Measurements from ENCODE around the gene CSAG2.
"Not testable (repeated sequence)": the region's sequence is repeated elsewhere in the genome, so short reads cannot be mapped to it uniquely, and the experiment has no call there.

Gene CSAG2, protein sequence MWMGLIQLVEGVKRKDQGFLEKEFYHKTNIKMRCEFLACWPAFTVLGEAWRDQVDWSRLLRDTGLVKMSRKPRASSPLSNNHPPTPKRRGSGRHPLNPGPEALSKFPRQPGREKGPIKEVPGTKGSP

DNA sequence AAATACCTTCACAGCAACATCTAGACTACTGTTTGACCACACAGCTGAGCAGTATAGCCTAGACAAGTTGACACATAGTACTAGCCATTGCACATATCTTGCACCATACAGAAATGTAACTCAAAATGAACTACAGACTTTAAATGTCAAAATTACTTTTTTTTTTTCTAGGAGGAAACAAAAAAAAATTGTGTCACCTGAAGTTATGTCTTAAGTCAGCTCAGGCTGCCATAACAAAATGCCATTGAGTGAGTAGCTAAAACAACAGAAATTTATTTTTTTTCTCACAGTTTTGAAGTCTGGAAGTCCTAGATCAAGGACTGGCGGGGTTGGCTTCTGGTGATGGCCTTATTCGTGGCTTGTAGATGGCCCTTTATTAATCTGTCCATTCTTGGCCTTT, at the start of gene CSAG2:
Gene CSAG2 (minus strand): TSS at position 101 of the 400 bp plus-strand sequence. CDS start 161 bp downstream, outside the sequence.
- not testable (repeated sequence) for DNase-seq

DNA sequence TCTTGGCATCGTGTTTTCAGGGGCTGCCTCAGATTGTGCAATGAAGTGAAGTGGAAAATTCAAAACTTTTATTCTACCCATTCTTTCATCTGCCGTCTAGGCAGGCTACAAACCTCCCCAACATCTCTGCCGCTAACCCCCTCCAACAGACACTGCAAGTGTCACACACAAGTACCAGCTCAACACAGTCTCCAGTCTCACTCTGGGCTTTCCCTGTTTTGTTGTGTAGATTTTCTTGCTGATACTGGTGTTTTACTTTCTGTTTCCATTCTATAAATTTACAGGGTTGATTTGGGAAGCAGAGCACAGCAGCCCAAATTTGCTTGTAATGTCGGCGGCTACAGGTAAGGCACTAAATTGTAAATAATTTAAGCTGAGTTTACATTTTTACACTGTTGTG, 45.8 kb upstream of the CSAG2 start:
- DNase-seq = not testable (repeated sequence)

DNA sequence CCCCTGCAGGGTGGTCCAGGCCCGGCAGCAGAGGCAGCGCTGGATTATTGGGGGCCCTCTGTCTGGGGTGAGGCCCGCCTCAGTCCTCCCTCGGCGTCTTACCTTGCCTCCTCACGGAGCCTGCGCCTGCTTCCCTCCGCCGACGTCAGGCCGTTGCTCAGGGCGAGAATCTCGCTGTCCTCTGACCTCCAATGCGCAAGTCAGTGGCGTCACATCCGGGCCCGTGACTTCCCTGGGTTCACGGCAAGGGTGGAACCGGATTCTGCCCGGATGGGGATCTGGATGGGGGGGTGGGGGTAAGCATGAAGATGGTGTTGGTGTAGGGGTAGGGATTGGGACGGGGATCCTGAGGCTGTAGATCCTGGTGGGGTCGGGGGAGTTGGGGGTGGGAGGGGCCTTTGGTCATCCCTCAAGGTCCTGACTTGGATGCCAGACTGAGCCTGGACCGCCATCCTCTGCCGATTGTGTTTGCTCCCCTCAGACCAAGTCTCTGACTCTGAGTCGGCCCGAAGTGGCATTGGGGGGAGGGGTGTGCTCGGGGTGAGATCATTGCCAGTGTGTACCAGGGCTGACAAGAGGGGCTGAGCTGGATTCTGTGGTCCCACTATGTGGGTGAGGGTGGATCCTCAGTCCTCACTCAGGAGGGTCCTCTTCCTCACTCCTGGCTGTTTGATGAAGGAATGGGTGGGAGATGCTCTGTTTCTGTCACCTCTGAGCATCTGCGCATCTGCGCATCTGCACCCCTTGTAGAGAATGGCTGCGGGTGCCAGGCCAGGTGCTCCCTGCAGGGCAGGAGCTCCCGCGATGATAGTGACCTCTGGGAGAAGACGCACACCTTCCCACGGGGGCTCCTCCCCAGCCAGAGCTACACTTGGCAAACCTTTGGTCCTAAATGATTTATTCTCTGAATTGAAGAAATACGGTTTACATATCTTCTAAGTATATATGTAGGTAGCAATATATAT, 44.9 kb upstream of the CSAG2 start, which contains the start of gene MAGEA2:
Gene MAGEA2 (minus strand): TSS at position 157 of the 965 bp plus-strand sequence. CDS start 2,479 bp downstream, outside the sequence.
- not testable (repeated sequence) for DNase-seq

DNA sequence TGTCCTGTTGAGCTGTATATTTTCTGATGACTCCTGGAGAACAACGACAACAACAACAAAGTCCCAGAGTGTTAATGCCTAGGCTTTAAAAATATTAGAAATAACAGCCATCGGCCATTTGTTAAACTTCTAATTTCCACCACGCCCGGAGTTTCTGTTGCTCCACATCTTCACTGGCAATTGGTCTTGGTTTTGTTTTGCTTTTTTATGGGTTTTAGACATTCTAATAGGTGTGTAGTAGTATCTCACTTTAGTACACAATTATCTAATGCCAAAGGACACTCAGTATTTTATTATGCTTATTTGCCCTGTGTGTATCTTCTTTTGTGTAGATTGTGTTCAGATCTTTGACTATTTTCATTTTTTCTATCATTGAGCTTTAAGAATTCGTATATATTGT, 29.5 kb upstream of the CSAG2 start:
- no peak for DNase-seq

DNA sequence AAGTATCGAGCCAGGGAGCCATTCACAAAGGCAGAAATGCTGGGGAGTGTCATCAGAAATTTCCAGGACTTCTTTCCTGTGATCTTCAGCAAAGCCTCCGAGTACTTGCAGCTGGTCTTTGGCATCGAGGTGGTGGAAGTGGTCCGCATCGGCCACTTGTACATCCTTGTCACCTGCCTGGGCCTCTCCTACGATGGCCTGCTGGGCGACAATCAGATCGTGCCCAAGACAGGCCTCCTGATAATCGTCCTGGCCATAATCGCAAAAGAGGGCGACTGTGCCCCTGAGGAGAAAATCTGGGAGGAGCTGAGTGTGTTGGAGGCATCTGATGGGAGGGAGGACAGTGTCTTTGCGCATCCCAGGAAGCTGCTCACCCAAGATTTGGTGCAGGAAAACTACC, 27.5 kb upstream of the CSAG2 start:
- DNase-seq = not testable (repeated sequence)

DNA sequence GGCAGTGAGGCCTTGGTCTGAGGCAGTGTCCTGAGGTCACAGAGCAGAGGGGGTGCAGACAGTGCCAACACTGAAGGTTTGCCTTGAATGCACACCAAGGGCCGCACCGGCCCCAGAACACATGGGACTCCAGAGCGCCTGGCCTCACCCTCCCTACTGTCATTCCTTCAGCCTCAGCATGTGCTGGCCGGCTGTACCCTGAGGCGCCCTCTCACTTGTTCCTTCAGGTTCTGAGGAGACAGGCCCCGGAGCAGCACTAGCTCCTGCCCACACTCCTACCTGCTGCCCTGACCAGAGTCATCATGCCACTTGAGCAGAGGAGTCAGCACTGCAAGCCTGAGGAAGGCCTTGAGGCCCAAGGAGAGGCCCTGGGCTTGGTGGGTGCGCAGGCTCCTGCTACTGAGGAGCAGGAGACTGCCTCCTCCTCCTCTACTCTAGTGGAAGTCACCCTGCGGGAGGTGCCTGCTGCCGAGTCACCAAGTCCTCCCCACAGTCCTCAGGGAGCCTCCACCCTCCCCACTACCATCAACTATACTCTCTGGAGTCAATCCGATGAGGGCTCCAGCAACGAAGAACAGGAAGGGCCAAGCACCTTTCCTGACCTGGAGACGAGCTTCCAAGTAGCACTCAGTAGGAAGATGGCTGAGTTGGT, 26.9 kb upstream of the CSAG2 start:
- no peak for DNase-seq

DNA sequence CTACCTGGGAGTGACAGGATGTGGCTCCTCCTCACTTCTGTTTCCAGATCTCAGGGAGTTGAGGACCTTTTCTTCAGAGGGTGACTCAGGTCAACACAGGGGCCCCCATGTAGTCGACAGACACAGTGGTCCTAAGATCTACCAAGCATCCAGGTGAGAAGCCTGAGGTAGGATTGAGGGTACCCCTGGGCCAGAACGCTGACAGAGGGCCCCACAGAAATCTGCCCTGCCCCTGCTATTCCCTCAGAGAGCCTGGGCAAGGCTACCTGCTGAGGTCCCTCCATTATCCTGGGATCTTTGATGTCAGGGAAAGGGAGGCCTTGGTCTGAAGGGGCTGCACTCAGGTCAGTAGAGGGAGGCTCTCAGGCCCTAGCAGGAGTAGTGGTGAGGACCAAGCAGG, 26.0 kb upstream of the CSAG2 start:
- DNase-seq = no peak

DNA sequence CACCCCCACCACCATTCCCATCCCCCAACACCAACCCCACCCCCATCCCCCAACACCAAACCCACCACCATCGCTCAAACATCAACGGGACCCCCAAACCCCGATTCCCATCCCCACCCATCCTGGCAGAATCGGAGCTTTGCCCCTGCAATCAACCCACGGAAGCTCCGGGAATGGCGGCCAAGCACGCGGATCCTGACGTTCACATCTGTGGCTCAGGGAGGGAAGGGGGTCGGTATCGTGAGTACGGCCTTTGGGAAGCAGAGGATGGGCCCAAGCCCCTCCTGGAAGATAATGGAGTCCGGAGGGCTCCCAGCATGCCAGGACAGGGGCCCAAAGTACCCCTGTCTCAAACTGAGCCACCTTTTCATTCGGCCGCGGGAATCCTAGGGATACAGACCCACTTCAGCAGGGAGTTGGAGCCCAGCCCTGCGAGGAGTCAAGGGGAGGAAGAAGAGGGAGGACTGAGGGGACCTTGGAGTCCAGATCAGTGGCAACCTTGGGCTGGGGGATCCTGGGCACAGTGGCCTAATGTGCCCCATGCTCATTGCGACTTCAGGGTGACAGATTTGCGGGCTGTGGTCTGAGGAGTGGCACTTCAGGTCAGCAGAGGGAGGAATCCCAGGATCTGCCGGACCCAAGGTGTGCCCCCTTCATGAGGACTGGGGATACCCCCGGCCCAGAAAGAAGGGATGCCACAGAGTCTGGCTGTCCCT, 25.2 kb upstream of the CSAG2 start:
- DNase-seq = not testable (repeated sequence)

DNA sequence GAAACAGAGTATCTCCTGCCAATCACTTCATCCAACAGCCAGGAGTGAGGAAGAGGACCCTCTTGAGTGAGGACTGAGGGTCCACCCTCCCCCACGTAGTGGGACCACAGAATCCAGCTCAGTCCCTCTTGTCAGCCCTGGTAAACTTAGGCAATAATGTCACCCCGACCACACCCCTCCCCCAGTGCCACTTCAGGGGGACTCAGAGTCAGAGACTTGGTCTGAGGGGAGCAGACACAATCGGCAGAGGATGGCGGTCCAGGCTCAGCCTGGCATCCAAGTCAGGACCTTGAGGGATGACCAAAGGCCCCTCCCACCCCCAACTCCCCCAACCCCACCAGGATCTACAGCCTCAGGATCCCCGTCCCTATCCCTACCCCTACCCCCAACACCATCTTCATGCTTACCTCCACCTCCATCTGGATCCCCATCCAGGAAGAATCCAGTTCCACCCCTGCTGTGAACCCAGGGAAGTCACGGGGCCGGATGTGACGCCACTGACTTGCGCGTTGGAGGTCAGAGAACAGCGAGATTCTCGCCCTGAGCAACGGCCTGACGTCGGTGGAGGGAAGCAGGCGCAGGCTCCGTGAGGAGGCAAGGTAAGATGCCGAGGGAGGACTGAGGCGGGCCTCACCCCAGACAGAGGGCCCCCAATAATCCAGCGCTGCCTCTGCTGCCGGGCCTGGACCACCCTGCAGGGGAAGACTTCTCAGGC, 24.3 kb upstream of the CSAG2 start, which contains the start of the genes CSAG1 and MAGEA12:
Gene CSAG1 (minus strand): TSS at position 461 of the 715 bp plus-strand sequence. CDS start 1,261 bp downstream, outside the sequence.
Gene MAGEA12 (plus strand): TSS at position 497 of the 715 bp plus-strand sequence. CDS start 2,405 bp downstream, outside the sequence.
- DNase-seq = no peak

DNA sequence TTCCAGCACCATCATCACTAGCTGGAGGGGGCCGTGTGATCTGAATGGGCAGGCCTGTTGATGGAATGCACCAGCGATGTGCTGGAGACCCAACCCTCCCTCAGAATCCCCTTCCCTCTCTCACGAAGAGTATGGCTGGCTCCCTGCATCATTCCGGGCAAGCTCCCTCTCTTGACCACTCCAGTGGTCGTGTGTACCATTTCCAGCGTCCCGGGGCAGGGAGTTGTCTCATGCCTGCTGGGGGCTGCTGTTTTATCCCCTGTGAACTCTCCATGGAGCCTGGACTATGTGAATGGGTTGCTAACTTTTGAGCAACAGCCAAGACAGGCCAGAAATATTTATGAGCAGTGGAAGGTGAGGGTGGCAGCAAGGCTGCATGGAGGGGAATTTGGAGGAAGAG, 16.3 kb upstream of the CSAG2 start:
- DNase-seq = no peak

DNA sequence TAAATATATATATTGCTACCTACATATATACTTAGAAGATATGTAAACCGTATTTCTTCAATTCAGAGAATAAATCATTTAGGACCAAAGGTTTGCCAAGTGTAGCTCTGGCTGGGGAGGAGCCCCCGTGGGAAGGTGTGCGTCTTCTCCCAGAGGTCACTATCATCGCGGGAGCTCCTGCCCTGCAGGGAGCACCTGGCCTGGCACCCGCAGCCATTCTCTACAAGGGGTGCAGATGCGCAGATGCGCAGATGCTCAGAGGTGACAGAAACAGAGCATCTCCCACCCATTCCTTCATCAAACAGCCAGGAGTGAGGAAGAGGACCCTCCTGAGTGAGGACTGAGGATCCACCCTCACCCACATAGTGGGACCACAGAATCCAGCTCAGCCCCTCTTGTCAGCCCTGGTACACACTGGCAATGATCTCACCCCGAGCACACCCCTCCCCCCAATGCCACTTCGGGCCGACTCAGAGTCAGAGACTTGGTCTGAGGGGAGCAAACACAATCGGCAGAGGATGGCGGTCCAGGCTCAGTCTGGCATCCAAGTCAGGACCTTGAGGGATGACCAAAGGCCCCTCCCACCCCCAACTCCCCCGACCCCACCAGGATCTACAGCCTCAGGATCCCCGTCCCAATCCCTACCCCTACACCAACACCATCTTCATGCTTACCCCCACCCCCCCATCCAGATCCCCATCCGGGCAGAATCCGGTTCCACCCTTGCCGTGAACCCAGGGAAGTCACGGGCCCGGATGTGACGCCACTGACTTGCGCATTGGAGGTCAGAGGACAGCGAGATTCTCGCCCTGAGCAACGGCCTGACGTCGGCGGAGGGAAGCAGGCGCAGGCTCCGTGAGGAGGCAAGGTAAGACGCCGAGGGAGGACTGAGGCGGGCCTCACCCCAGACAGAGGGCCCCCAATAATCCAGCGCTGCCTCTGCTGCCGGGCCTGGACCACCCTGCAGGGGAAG, 5.0 kb upstream of the CSAG2 start, which contains the start of gene MAGEA2B:
Gene MAGEA2B (plus strand): TSS at position 814 of the 973 bp plus-strand sequence. CDS start 2,479 bp downstream, outside the sequence.
- not testable (repeated sequence) for DNase-seq

DNA sequence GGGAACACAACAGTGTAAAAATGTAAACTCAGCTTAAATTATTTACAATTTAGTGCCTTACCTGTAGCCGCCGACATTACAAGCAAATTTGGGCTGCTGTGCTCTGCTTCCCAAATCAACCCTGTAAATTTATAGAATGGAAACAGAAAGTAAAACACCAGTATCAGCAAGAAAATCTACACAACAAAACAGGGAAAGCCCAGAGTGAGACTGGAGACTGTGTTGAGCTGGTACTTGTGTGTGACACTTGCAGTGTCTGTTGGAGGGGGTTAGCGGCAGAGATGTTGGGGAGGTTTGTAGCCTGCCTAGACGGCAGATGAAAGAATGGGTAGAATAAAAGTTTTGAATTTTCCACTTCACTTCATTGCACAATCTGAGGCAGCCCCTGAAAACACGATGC, 4.1 kb upstream of the CSAG2 start:
- not testable (repeated sequence) for DNase-seq

DNA sequence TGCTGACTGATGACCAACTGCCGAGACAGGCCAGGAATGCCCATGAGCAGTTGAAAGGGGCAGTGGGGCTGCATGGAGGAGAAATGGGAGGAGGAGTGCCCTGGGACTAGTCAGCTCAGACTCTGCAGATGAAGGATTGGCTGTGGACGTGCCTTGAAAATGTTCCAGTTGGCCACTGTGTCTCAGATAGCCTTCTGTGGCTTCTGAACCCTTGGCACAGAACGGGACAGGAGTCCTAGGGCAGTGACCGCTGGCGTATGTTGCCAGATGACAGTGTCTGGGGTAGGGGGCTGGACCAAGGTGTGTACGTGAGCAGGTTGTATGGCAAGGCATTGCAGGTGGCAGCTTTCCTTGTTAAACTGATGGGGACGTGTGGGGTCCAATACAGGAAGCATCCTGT, 2.6 kb downstream of the CSAG2 start:
- not testable (repeated sequence) for DNase-seq

DNA sequence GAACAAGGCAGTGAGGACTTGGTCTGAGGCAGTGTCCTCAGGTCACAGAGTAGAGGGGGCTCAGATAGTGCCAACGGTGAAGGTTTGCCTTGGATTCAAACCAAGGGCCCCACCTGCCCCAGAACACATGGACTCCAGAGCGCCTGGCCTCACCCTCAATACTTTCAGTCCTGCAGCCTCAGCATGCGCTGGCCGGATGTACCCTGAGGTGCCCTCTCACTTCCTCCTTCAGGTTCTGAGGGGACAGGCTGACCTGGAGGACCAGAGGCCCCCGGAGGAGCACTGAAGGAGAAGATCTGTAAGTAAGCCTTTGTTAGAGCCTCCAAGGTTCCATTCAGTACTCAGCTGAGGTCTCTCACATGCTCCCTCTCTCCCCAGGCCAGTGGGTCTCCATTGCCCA, 8.7 kb downstream of the CSAG2 start:
- not testable (repeated sequence) for DNase-seq

DNA sequence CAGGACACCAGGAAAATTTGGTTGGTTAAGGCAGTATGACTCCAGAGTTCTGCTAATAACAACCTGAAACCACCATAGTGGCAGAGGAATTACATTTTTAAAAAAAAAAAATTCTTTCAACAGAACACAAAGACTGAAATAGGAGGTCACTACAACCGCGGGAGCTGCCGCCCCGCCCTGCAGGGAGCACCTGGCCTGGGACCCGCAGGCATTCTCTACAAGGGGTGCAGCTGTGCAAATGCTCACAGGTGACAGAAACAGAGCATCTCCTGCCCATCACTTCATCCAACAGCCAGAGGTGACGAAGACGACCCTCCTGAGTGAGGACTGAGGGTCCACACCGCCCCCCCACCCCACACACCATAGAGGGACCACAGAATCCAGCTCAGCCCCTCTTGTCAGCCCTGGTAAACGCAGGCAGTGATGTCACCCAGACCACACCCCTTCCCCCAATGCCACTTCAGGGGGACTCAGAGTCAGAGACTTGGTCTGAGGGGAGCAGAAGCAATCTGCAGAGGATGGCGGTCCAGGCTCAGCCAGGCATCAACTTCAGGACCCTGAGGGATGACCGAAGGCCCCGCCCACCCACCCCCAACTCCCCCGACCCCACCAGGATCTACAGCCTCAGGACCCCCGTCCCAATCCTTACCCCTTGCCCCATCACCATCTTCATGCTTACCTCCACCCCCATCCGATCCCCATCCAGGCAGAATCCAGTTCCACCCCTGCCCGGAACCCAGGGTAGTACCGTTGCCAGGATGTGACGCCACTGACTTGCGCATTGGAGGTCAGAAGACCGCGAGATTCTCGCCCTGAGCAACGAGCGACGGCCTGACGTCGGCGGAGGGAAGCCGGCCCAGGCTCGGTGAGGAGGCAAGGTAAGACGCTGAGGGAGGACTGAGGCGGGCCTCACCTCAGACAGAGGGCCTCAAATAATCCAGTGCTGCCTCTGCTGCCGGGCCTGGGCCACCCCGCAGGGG, 10.8 kb downstream of the CSAG2 start, which contains the start of gene MAGEA3:
Gene MAGEA3 (plus strand): TSS at position 843 of the 980 bp plus-strand sequence. CDS start 2,039 bp downstream, outside the sequence.
- DNase-seq = not testable (repeated sequence)

DNA sequence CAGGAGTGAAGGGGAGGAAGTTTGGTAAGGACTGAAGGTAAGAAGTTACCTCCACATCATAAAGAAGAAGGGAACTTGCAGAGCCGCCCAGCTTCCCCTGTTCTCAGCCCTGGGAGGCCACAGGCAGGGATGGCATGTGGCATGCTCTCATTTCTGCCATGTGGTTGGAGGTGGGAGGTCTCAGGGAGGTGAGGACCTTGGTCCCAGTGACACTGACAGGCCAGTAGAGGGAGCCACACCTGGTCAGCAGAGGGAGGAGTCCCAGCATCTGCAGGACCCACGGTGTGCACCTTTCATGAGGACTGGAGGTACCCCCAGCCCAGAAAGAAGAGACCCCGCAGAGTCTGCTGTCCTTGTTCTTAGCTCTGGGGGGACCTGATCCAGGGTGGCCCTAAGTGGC, 28.1 kb downstream of the CSAG2 start:
- DNase-seq = not testable (repeated sequence)

DNA sequence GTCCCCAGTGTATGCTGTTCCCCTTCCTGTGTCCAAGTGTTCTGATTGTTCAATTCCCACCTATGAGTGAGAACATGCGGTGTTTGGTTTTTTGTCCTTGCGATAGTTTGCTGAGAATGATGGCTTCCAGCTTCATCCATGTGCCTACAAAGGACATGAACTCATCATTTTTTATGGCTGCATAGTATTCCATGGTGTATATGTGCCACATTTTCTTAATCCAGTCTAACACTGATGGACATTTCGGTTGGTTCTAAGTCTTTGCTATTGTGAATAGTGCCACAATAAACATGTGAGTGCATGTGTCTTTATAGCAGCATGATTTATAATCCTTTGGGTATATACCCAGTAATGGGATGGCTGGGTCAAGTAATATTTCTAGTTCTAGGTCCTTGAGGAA, 34.4 kb downstream of the CSAG2 start:
- DNase-seq = not testable (repeated sequence)
